HL-60 (cell line): ENCODE results near the gene NEURL2.

Source experiments
- DNase-seq, 2 experiments: peaks; one replicate each; pipeline ENCODE4 v3.0.0-alpha.2; 2010 to 2020; ENCODE audit warnings: low read depth in 1 of 2, low spot score in 1 of 2
- H3K27ac ChIP-seq: fragments of 250-450 bp; sonication (Bioruptor Pico); replicated peaks from 2 replicates; pipeline ENCODE4 v1.5.1; 2020; ENCODE audit warnings: mild to moderate bottlenecking, moderate library complexity
- H3K27me3 ChIP-seq: fragments of 250-450 bp; sonication (Bioruptor Pico); 2 replicates; pipeline ENCODE4 v1.5.1; 2021; ENCODE audit warnings: mild to moderate bottlenecking, moderate library complexity; ENCODE audit not compliant: insufficient read depth, poor library complexity, severe bottlenecking
- H3K4me3 ChIP-seq: replicated peaks from 2 replicates; pipeline ENCODE4 v1.5.1; 2011; ENCODE audit warnings: mild to moderate bottlenecking, control low read depth, low read length; ENCODE audit not compliant: insufficient read depth
- GABPA ChIP-seq: IDR thresholded peaks from 2 replicates; pipeline ENCODE4 v1.6.1; 2012; ENCODE audit warnings: low read depth
- POLR2AphosphoS5 ChIP-seq: IDR thresholded peaks from 2 replicates; pipeline ENCODE4 v1.6.1; 2012; ENCODE audit warnings: low read depth
- SPI1 ChIP-seq: IDR thresholded peaks from 2 replicates; pipeline ENCODE4 v1.6.1; 2012; ENCODE audit warnings: low read depth, mild to moderate bottlenecking, borderline replicate concordance
- TF ChIP-seq, protein P1 (sequence below): IDR thresholded peaks from 2 replicates; pipeline ENCODE4 v1.6.1; 2012; ENCODE audit warnings: low read depth; ENCODE audit not compliant: insufficient replicate concordance
- TF ChIP-seq, protein P2 (sequence below): IDR thresholded peaks from one replicate; pipeline ENCODE4 v1.5.1; 2011; ENCODE audit warnings: low read length, control low read depth, inconsistent platforms; ENCODE audit not compliant: insufficient read depth

Gene NEURL2

DNA sequence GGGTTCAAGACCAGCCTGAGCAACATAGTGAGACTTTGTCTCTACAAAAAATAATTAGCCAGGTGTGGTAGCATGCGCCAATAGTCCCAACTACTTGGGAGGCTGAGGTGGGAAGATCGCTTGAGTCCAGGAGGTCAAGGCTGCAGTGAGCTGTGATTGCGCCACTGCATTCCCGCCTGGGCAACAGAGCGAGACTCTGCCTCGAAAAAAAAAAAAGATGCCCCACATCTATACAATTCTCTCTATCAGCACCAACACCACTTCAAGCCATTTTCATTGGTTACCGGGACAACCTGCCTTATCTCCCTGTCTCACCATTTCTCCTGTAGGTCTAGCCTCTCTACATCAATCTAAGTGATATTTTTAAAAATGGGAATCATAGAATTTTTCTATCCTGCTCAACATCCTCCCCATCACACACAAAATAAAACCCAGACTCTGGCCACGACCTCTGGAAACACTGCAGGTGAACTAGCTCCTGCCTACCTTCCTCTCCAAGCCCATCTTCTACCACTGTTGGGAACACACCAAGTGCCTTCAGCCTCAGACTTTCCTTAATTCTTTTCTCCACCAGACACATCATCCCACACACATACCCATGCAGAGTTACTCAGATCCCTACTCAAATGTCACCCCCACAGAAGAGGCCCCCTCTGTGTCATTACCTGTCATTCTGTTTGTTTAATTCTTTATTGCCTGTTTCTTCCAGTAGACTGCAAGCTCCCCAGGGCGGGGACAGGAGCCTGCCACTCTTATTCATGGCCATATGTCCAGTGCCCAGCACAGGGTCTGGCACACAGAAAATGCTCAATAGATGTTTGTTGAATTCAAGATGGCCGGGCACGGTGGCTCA, 30.6 kb upstream of the NEURL2 start:
- Histone ChIP-seq H3K4me3 (no peak overlapping the region), H3K27ac (no peak overlapping the region), H3K27me3 (no peaks in the 10 kb centered on the region)
- DNase-seq, result no peak
- TF ChIP-seq GABPA, result no peak
- TF ChIP-seq SPI1, result no peak
- no peak for TF ChIP-seq POLR2AphosphoS5
- TF ChIP-seq, protein P1, sequence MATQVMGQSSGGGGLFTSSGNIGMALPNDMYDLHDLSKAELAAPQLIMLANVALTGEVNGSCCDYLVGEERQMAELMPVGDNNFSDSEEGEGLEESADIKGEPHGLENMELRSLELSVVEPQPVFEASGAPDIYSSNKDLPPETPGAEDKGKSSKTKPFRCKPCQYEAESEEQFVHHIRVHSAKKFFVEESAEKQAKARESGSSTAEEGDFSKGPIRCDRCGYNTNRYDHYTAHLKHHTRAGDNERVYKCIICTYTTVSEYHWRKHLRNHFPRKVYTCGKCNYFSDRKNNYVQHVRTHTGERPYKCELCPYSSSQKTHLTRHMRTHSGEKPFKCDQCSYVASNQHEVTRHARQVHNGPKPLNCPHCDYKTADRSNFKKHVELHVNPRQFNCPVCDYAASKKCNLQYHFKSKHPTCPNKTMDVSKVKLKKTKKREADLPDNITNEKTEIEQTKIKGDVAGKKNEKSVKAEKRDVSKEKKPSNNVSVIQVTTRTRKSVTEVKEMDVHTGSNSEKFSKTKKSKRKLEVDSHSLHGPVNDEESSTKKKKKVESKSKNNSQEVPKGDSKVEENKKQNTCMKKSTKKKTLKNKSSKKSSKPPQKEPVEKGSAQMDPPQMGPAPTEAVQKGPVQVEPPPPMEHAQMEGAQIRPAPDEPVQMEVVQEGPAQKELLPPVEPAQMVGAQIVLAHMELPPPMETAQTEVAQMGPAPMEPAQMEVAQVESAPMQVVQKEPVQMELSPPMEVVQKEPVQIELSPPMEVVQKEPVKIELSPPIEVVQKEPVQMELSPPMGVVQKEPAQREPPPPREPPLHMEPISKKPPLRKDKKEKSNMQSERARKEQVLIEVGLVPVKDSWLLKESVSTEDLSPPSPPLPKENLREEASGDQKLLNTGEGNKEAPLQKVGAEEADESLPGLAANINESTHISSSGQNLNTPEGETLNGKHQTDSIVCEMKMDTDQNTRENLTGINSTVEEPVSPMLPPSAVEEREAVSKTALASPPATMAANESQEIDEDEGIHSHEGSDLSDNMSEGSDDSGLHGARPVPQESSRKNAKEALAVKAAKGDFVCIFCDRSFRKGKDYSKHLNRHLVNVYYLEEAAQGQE, result no peak
- TF ChIP-seq, protein P2, sequence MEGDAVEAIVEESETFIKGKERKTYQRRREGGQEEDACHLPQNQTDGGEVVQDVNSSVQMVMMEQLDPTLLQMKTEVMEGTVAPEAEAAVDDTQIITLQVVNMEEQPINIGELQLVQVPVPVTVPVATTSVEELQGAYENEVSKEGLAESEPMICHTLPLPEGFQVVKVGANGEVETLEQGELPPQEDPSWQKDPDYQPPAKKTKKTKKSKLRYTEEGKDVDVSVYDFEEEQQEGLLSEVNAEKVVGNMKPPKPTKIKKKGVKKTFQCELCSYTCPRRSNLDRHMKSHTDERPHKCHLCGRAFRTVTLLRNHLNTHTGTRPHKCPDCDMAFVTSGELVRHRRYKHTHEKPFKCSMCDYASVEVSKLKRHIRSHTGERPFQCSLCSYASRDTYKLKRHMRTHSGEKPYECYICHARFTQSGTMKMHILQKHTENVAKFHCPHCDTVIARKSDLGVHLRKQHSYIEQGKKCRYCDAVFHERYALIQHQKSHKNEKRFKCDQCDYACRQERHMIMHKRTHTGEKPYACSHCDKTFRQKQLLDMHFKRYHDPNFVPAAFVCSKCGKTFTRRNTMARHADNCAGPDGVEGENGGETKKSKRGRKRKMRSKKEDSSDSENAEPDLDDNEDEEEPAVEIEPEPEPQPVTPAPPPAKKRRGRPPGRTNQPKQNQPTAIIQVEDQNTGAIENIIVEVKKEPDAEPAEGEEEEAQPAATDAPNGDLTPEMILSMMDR, result no peak

DNA sequence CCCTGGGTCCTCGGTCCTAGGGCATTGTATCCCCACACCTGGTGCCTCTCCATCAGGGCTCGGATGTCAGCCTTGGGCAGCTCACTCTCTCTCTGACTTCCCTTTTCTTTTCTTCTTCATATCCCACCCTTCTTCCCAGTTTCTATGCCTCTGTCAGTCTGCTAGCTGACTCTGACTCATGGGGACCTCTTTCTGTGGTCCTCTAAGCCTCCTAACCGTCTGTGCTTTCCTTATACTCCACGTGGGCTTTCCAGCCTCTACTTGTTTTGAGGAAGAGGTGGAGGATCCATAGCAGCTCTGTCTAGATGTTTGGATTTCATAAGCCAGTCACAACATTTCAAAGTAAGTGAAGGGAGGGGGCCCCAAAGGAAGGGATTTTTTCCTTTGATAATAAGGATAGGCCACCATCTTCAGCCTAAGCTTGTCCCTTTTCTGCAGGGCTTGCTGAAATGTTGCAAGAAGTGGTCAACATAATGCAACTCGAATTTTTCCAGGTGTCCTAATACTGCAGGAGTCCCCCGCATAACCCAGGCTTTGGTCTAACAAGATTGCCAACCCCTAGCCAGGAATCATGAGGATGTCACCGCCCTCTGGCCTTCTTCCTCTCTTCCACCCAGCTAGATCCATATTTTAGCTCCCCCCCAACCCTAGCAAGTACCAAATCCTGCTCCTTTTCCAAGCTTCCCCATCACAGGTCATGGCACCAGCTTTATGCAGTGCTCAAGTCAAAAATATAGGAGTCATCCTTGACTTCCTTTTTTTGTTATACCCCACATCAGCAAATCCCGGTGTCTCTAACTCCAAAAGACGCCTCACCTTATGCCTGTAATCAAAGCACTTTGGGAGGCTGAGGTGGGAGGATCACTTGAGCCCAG, 29.7 kb upstream of the NEURL2 start:
- no peak for DNase-seq
- Histone ChIP-seq H3K27me3 (no peaks in the 10 kb centered on the region), H3K4me3 (no peak overlapping the region), H3K27ac (no peak overlapping the region)
- TF ChIP-seq, protein P2, result no peak
- peak; percentile 65 for TF ChIP-seq SPI1

DNA sequence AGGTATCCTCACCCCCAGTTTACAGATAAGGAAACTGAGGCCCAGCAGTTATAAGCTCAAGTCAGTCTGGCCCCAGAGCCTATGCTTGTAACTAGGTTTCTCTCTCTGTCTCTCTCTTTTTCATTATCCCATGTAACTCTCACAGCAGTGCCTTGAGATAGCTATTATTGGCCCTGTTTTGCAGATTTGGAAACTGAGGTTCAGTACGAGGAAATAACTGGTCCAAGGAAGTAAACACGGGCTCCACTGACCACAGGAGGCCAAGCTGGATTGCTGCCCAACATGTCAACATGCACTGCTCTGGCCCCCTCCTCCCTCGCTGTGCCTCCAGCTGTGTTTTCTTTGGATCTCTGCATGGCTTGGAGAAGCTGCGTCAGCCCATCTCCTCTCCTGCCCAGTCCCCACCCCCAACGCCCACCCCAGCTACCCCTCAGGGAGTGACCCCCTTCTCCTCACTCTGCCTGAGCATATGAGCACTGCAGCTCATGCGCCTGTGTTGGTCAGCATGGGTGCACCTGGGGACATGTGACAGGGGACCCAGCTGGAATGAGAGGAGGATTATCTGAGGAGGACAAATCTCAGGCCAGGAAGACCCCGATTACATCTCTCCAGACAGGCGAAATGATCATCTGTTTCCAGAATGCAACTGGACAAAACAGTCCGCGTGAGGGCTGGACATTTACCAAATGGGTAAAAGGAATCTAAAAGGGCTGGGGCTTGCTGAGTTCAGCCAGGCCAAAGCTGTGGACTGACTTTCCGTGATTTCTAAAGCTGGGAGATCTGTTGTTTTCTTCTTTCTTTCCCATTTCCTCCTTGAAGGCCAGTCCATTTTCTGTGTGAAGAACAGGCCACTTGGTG, 28.8 kb upstream of the NEURL2 start:
- Histone ChIP-seq H3K27me3 (no peaks in the 10 kb centered on the region), H3K4me3 (no peak overlapping the region), H3K27ac (no peak overlapping the region)
- DNase-seq, result no peak
- TF ChIP-seq GABPA (no peak), POLR2AphosphoS5 (no peak), SPI1 (no peak)
- TF ChIP-seq, protein P2, result no peak
- TF ChIP-seq, protein P1, result no peak
